Activated T-helper 2 cell treated with anti-CD3 and anti-CD28 coated beads, Interferon-gamma antibody, Interleukin-2, Interleukin-4, amounts not matched to agents 10 μg/mL and 5 μg/mL and 100 μg/mL, durations not matched to agents 14 hours and 24 hours and 36 hours (primary cell): Measurements from ENCODE around the gene TOR1AIP1. TPM values are rescaled to one million over a fixed set of nuclear protein-coding genes. Genes with fewer than 3 reads are reported as not detected.

Source experiments
- DNase-seq: peaks from one replicate; pipeline ENCODE4 v3.0.0; 2021; ENCODE audit warnings: low spot score
- H3K27ac Mint-ChIP-seq: one replicate; pipeline ENCODE4 v1.8.0; 2021; ENCODE audit warnings: mixed read lengths
- H3K27me3 Mint-ChIP-seq: one replicate; pipeline ENCODE4 v1.8.0; 2021; ENCODE audit warnings: low read depth, mixed read lengths
- H3K36me3 Mint-ChIP-seq: one replicate; pipeline ENCODE4 v1.8.0; 2021; ENCODE audit warnings: low read depth, mixed read lengths
- H3K4me1 Mint-ChIP-seq: one replicate; pipeline ENCODE4 v1.8.0; 2021; ENCODE audit warnings: low read depth, mixed read lengths
- H3K4me3 Mint-ChIP-seq: one replicate; pipeline ENCODE4 v1.8.0; 2021; ENCODE audit warnings: low read depth, mild to moderate bottlenecking, moderate library complexity, mixed read lengths
- H3K9me3 Mint-ChIP-seq: one replicate; pipeline ENCODE4 v1.8.0; 2021; ENCODE audit warnings: mixed read lengths
- intact Hi-C: fragments of 100-400 bp; cut with micrococcal nuclease; formaldehyde crosslinking; loops from one replicate; pipeline ENCODE4 v1.15.1; 2023
- total RNA-seq: library from RNA; stranded (reverse); gene quantifications from 2 replicates; pipeline ENCODE4 v1.2.3, GENCODE V29; 2022

Gene TOR1AIP1
- total RNA-seq, 1 donor from 2014 or later, result 82.5 TPM

DNA sequence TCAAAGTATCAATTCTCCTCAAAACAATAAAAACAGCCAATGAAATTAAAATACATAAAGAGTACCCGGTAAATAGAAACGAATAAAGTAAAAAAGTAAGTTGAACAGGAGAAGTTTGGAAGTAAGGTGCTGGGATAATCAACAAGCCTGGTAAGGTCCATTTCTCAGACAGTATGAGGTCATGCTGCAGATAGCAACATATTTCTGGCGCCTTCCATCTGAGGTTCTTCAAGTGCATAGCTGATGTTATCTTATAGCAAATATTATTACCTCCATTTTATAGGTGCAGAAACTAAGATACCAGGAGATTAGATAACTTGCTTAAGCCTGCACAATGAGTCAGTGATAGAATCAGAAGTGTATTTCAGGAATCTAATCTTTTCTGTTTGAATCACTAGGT is 48.8 kb downstream of the TOR1AIP1 start:
- Mint-ChIP-seq H3K4me3 (no peak overlapping the region), H3K36me3 (no peaks in the 10 kb centered on the region), H3K4me1 (no peaks in the 10 kb centered on the region), H3K9me3 (no peaks in the 10 kb centered on the region), H3K27me3 (peaks cover 14% of the 10 kb centered on the region), H3K27ac (no peak overlapping the region)
- DNase-seq, result no peak
- intact Hi-C loops, result no loop called here

GRCh38 chr1:179933219-179933618 is 51.1 kb downstream of the TOR1AIP1 start:
- Mint-ChIP-seq H3K9me3 (no peaks in the 10 kb centered on the region), H3K4me1 (no peaks in the 10 kb centered on the region), H3K4me3 (no peak overlapping the region), H3K27ac (no peak overlapping the region), H3K27me3 (peaks cover 30% of the 10 kb centered on the region), H3K36me3 (no peaks in the 10 kb centered on the region)
- no peak for DNase-seq
- intact Hi-C loops, result no loop called here

DNA sequence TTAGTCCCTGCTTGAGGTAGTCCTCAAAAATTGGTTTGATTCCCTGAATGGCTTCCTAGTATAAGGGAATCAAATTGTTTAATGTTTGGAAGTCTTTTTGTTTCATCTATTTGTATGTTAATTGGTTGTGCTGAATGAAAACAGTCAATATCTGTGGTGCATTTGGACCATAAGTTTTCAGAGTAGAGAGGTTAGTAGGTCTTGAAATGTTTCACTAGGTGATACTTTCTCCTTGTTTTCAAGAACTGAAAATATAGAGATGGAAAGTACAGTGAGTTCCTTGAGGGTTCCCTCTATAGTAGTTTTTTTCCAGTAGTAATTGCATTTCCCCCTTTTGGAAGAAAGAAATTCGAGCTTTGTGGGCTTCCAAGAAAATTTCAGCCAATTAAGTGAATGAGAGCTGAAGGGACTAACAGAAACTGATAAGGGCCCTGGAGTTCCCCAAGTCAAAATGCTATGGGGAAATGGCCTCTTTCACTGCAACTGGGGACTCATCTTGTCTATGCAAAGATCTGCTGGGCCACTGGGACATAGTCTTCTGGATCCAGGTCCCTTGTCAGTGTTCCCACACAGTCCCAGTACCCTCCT is 53.9 kb downstream of the TOR1AIP1 start:
- DNase-seq, result no peak
- H3K4me1 Mint-ChIP-seq, result no peaks in the 10 kb centered on the region
- H3K9me3 Mint-ChIP-seq, result no peaks in the 10 kb centered on the region
- no peak overlapping the region for H3K27ac Mint-ChIP-seq
- intact Hi-C loops, result no loop called here
- H3K4me3 Mint-ChIP-seq, result no peak overlapping the region
- H3K36me3 Mint-ChIP-seq, result no peaks in the 10 kb centered on the region
- peaks cover 32% of the 10 kb centered on the region for H3K27me3 Mint-ChIP-seq

DNA sequence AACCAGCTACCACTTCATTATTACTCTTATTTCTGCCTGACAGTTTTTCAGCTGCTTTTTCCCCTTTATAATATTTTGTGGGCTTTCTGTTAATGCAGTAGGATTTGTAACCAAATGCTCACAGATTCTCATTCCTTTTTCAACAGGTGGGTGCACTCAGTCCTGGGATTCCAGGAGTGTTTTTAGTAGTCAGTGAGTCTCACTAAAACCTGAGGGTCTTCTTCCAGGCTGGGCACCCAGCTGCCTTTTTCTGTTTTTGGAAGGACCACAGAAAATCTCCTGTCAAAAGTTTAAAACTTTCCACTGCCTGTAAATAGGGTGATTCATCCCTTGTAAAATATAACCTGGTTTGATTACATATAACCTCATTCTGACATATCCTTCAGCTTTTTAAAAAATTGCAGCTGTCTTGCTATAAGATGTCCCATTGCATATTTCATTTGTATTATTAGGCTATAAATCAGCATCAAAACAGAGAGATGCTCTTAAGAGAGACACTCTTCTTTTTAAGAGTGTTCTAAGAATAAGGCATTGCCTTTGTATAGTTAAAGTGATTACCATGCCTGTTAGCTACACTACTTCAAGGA is 55.7 kb downstream of the TOR1AIP1 start:
- no peak overlapping the region for H3K27ac Mint-ChIP-seq
- no peak for DNase-seq

DNA sequence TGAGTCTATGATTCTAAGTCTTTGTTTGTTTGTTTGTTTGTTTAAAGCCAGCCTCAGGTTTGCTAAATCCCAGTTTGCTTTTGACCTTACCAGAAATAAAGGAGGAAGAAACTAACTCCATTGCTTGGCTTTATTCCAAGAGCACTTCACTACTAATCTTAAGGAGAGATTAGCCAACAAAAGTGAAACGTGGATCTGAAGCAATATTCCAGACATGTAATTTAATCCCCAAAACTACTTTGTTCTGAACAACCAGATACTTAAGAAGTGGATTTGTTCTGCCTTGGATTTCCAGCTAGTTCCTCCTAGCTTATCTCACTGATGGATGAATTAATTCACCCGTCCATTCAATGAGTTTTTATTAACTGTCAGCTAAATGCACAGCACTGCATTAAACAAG is 56.7 kb downstream of the TOR1AIP1 start:
- H3K4me3 Mint-ChIP-seq, result no peak overlapping the region

More for the DNA sequence above, 55.7 kb downstream of the TOR1AIP1 start:
- peaks cover 28% of the 10 kb centered on the region for H3K27me3 Mint-ChIP-seq
- H3K36me3 Mint-ChIP-seq, result no peaks in the 10 kb centered on the region
- intact Hi-C loops, result no loop called here
- no peaks in the 10 kb centered on the region for H3K4me1 Mint-ChIP-seq
- no peak overlapping the region for H3K4me3 Mint-ChIP-seq
- no peaks in the 10 kb centered on the region for H3K9me3 Mint-ChIP-seq

GRCh38 chr1:179939941-179940340 is 57.9 kb downstream of the TOR1AIP1 start:
- Mint-ChIP-seq H3K4me1 (no peaks in the 10 kb centered on the region), H3K27me3 (peaks cover 28% of the 10 kb centered on the region), H3K36me3 (no peaks in the 10 kb centered on the region), H3K9me3 (no peaks in the 10 kb centered on the region), H3K27ac (no peak overlapping the region), H3K4me3 (no peak overlapping the region)
- intact Hi-C loops, result no loop called here
- DNase-seq, result no peak

More for the DNA sequence above, 56.7 kb downstream of the TOR1AIP1 start:
- Mint-ChIP-seq H3K27ac (no peak overlapping the region), H3K9me3 (no peaks in the 10 kb centered on the region), H3K4me1 (no peaks in the 10 kb centered on the region), H3K36me3 (no peaks in the 10 kb centered on the region), H3K27me3 (peaks cover 28% of the 10 kb centered on the region)
- intact Hi-C loops, result no loop called here
- DNase-seq, result no peak

DNA sequence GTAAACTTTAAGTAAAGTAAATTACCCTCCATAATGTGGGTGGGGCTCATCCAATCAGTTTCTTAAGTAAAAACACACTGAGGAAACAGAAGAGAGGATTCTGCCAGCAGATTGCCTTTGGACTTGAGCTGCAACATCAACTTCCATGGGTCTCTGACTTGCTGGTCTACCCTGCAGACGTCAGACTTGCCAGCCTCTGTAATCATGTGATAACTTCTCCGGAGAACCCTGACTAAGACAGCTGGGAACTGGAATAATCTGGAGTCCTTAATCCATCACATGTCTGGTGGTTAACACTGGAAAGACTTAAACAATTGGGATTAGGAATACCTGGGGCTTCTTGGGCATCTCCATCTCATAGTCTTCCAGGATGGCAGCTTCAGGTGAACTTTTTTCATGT is 59.4 kb downstream of the TOR1AIP1 start:
- H3K4me1 Mint-ChIP-seq, result no peaks in the 10 kb centered on the region
- no peak for DNase-seq
- H3K27ac Mint-ChIP-seq, result no peak overlapping the region
- H3K4me3 Mint-ChIP-seq, result no peak overlapping the region
- intact Hi-C loops, result no loop called here
- H3K27me3 Mint-ChIP-seq, result peaks cover 22% of the 10 kb centered on the region
- no peaks in the 10 kb centered on the region for H3K36me3 Mint-ChIP-seq
- H3K9me3 Mint-ChIP-seq, result no peaks in the 10 kb centered on the region

DNA sequence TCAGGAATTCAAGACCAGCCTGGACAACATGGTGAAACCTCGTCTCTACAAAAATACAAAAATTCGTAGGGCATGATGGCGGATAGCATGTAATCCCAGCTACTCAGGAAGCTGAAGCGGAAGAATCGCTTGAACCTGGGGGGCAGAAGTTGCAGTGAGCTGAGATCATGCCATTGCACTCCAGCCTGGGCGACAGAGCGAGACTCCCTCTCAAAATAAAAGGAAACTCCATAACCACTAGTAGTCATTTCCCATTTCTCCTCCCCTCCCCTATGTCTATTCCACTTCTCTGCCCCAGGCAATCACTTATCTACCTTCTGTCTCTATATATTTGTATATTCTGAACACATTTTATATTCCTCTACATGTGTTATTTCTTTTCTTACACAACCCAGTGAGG is 68.6 kb downstream of the TOR1AIP1 start:
- Mint-ChIP-seq H3K27ac (no peak overlapping the region), H3K27me3 (no peaks in the 10 kb centered on the region), H3K4me3 (no peak overlapping the region), H3K4me1 (peaks cover 17% of the 10 kb centered on the region), H3K36me3 (no peaks in the 10 kb centered on the region), H3K9me3 (no peaks in the 10 kb centered on the region)
- DNase-seq, result no peak
- intact Hi-C loops, result loop anchor here (5.0 kb wide), 2 partner anchors 202 to 913 kb away; partner anchors contain the start of gene QSOX1

GRCh38 chr1:179951383-179952144 is 69.5 kb downstream of the TOR1AIP1 start:
- DNase-seq, result no peak
- intact Hi-C loops, result loop anchor here (5.0 kb wide), 2 partner anchors 201 to 914 kb away; partner anchors contain the start of gene QSOX1
- H3K27me3 Mint-ChIP-seq, result no peaks in the 10 kb centered on the region
- no peak overlapping the region for H3K4me3 Mint-ChIP-seq
- no peaks in the 10 kb centered on the region for H3K9me3 Mint-ChIP-seq
- H3K36me3 Mint-ChIP-seq, result no peaks in the 10 kb centered on the region
- H3K4me1 Mint-ChIP-seq, result peaks cover 26% of the 10 kb centered on the region
- no peak overlapping the region for H3K27ac Mint-ChIP-seq

GRCh38 chr1:179952186-179952585 is 70.1 kb downstream of the TOR1AIP1 start:
- DNase-seq, result no peak
- Mint-ChIP-seq H3K27me3 (no peaks in the 10 kb centered on the region), H3K4me3 (peak overlapping the region; percentile 3), H3K4me1 (peaks cover 30% of the 10 kb centered on the region), H3K36me3 (no peaks in the 10 kb centered on the region), H3K9me3 (no peaks in the 10 kb centered on the region), H3K27ac (peak overlapping the region; percentile 79)
- intact Hi-C loops, result loop anchor here (5.0 kb wide), 2 partner anchors 200 to 915 kb away; partner anchors contain the start of gene QSOX1

GRCh38 chr1:179953974-179954492 is 71.9 kb downstream of the TOR1AIP1 start:
- H3K4me1 Mint-ChIP-seq, result peaks cover 34% of the 10 kb centered on the region

DNA sequence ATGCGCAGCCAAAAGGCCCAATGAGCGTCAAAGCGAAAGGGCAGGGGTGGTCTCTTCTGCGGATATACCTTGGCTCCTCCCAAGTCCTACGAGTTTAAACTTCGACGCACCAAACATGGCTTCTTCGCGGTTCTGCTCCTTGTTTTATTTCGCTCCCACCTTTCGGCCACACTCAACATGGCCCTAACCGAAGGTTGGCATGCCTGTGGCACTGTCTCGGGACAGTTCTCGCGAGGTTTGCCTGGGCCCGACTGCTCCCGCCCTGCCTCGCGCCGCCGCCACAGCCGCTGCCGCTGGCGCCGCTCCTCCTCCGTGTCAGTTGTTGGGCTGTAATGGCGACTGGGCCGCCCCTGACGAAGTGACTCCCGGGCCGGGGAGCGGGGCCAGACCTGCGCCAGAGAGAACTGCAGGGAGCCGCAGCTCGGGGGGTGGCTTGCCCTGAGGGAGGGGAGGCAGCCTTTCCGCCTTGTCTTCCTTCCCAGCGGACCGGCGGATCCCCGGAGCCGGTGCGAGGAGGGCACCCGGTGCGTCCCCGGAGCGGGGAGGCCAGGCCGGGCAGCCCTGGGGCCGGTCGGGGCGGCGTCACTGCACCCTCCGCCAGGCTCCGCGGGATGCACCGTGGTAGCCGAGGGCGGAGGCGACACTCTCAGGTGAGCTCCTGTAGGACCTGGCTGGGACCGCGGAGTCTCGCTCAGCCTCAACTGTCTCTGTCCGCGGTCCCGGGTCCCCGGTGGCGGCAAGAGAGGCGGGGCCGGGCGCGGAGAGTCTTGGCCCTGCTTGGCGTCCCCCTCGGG is 72.6 kb downstream of the TOR1AIP1 start, which contains the start of gene CEP350:
Gene CEP350 (plus strand): TSS at position 318 of the 794 bp plus-strand sequence. CDS start 31,372 bp downstream, outside the sequence.
- peaks cover 34% of the 10 kb centered on the region for H3K4me1 Mint-ChIP-seq
- peak within 1 kb of the TSS; percentile 87 for H3K4me3 Mint-ChIP-seq
- H3K9me3 Mint-ChIP-seq, result no peaks in the 10 kb centered on the region
- H3K27ac Mint-ChIP-seq, result peak within 1 kb of the TSS; percentile 98
- no peaks in the 10 kb centered on the region for H3K27me3 Mint-ChIP-seq
- H3K36me3 Mint-ChIP-seq, result no peaks in the 10 kb centered on the region
- intact Hi-C loops, result loop anchor here (5.0 kb wide), 2 partner anchors 198 to 917 kb away; partner anchors contain the start of gene QSOX1
- DNase-seq, result peak; percentile 98

More at GRCh38 chr1:179953974-179954492, 71.9 kb downstream of the TOR1AIP1 start:
- H3K4me3 Mint-ChIP-seq, result peak overlapping the region; percentile 87
- peak overlapping the region; percentile 98 for H3K27ac Mint-ChIP-seq
- intact Hi-C loops, result loop anchor here (1.0 to 5.0 kb wide), 3 partner anchors 72 to 917 kb away; partner anchors contain the start of genes QSOX1 and TOR1AIP1
- no peaks in the 10 kb centered on the region for H3K9me3 Mint-ChIP-seq
- DNase-seq, result no peak
- no peaks in the 10 kb centered on the region for H3K27me3 Mint-ChIP-seq
- no peaks in the 10 kb centered on the region for H3K36me3 Mint-ChIP-seq
